Measurements from ENCODE around the gene GPR108.

The GPR108 gene

GRCh38 chr19:6721138-6721474 lies 16.3 kb downstream of the GPR108 start:
- POLR2A ChIA-PET = interaction anchor here (0.6 kb wide), 1 partner anchor 49 kb away, joined by 4 read pairs; no protein-coding TSS in a partner anchor
- Histone ChIP-seq H3K36me3 (ENCODE audit: control insufficient read depth in 2 of 2, insufficient read depth in 1 of 2, low read length in 2 of 2) (no peaks in the 10 kb centered on the region), H3K27ac (ENCODE audit: extremely low read depth, low read depth, low read length) (no peak overlapping the region), H3K9me3 (ENCODE audit: control insufficient read depth, insufficient read depth, low read depth, low read length) (no peaks in the 10 kb centered on the region), H3K4me1 (ENCODE audit: control insufficient read depth, insufficient read depth, low read length) (no peaks in the 10 kb centered on the region), H3K4me3 (ENCODE audit: low read depth, low read length) (no peak overlapping the region)
- TF ChIP-seq ZFP3 (tag by site-specific recombination; IDR thresholded peaks at IDR 0.05; ENCODE audit: low read depth) (peak; percentile 92), ZNF19 (tag by site-specific recombination; IDR thresholded peaks at IDR 0.05; ENCODE audit: low read depth) (no peak)
- CTCF ChIA-PET = interaction anchor here (0.6 kb wide), 1 partner anchor 851 kb away, joined by 4 read pairs; no protein-coding TSS in a partner anchor

- no peak within 1 kb of the TSS for H3K4me3 ChIP-seq (ENCODE audit: low read depth, low read length)
- H3K36me3 ChIP-seq (ENCODE audit: control insufficient read depth in 2 of 2, insufficient read depth in 1 of 2, low read length in 2 of 2) = no peaks in the 10 kb centered on the region
- H3K27ac ChIP-seq (ENCODE audit: extremely low read depth, low read depth, low read length) = no peak within 1 kb of the TSS
- H3K9me3 ChIP-seq (ENCODE audit: control insufficient read depth, insufficient read depth, low read depth, low read length) = no peaks in the 10 kb centered on the region
- CTCF ChIA-PET = interaction anchor here (0.6 kb wide), 1 partner anchor 852 kb away, joined by 4 read pairs; no protein-coding TSS in a partner anchor
- no peaks in the 10 kb centered on the region for H3K4me1 ChIP-seq (ENCODE audit: control insufficient read depth, insufficient read depth, low read length)
- TF ChIP-seq ZNF398 (tag by site-specific recombination; IDR thresholded peaks at IDR 0.05) = peak; percentile 64
- peak; percentile 37; the same call in 1 of the 2 replicates for TF ChIP-seq PRDM10 (tag by site-specific recombination; IDR thresholded peaks at IDR 0.05)
- TF ChIP-seq EGR2 (tag by site-specific recombination; IDR thresholded peaks at IDR 0.05; ENCODE audit: low read depth) = no peak
- POLR2A ChIA-PET = interaction anchor here (0.6 kb wide), 1 partner anchor 49 kb away, joined by 4 read pairs; no protein-coding TSS in a partner anchor
These were observed 16.8 kb downstream of the GPR108 start, which contains the start of gene C3 for GRCh38 chr19:6720369-6721137. Gene C3, minus strand, starts transcription at chr19:6720650. Its CDS starts 61 bp downstream, at chr19:6720589.

- Histone ChIP-seq H3K36me3 (ENCODE audit: control insufficient read depth in 2 of 2, insufficient read depth in 1 of 2, low read length in 2 of 2) (no peaks in the 10 kb centered on the region), H3K27ac (ENCODE audit: extremely low read depth, low read depth, low read length) (no peak overlapping the region), H3K9me3 (ENCODE audit: control insufficient read depth, insufficient read depth, low read depth, low read length) (no peaks in the 10 kb centered on the region), H3K4me3 (ENCODE audit: low read depth, low read length) (no peak overlapping the region), H3K4me1 (ENCODE audit: control insufficient read depth, insufficient read depth, low read length) (no peaks in the 10 kb centered on the region)
- CTCF ChIA-PET = no interaction called here
- POLR2A ChIA-PET = no interaction called here
- no peak for TF ChIP-seq ZNF510 (tag by site-specific recombination; IDR thresholded peaks at IDR 0.05; ENCODE audit: insufficient replicate concordance)
- no peak for TF ChIP-seq ZNF530 (tag by site-specific recombination; IDR thresholded peaks at IDR 0.05; ENCODE audit: low read depth)
These were observed 17.4 kb downstream of the GPR108 start for GRCh38 chr19:6719992-6720368.

- H3K4me1 ChIP-seq (ENCODE audit: control insufficient read depth, insufficient read depth, low read length) = no peaks in the 10 kb centered on the region
- CTCF ChIA-PET = no interaction called here
- no peak overlapping the region for H3K4me3 ChIP-seq (ENCODE audit: low read depth, low read length)
- TF ChIP-seq ZNF423 (tag by site-specific recombination; IDR thresholded peaks at IDR 0.05) = no peak
- no peak for TF ChIP-seq GLI4 (tag by site-specific recombination; IDR thresholded peaks at IDR 0.05)
- TF ChIP-seq ZBTB20 (tag by site-specific recombination; IDR thresholded peaks at IDR 0.05) = no peak
- TF ChIP-seq ZNF707 (tag by site-specific recombination; IDR thresholded peaks at IDR 0.05) = no peak
- TF ChIP-seq ZNF692 (tag by site-specific recombination; IDR thresholded peaks at IDR 0.05) = no peak
- TF ChIP-seq ZNF521 (tag by site-specific recombination; IDR thresholded peaks at IDR 0.05) = no peak
- no peak for TF ChIP-seq ZNF292 (tag by site-specific recombination; IDR thresholded peaks at IDR 0.05; ENCODE audit: borderline replicate concordance, low read depth)
- no peak for TF ChIP-seq ZNF280D (tag by site-specific recombination; IDR thresholded peaks at IDR 0.05)
These were observed 17.9 kb downstream of the GPR108 start for GRCh38 chr19:6719540-6719861.

More at GRCh38 chr19:6719540-6719861, 17.9 kb downstream of the GPR108 start:
- H3K27ac ChIP-seq (ENCODE audit: extremely low read depth, low read depth, low read length) = no peak overlapping the region
- POLR2A ChIA-PET = no interaction called here
- no peaks in the 10 kb centered on the region for H3K36me3 ChIP-seq (ENCODE audit: control insufficient read depth in 2 of 2, insufficient read depth in 1 of 2, low read length in 2 of 2)
- no peaks in the 10 kb centered on the region for H3K9me3 ChIP-seq (ENCODE audit: control insufficient read depth, insufficient read depth, low read depth, low read length)

Data from HEK293 (cell line).